ENCODE data around the gene STRAP.
"Not testable (repeated sequence)": the region's sequence is repeated elsewhere in the genome, so short reads cannot be mapped to it uniquely, and the experiment has no call there.

The STRAP gene

GRCh38 chr12:15919418-15919817, 37.2 kb downstream of the STRAP start:
- no peak for DNase-seq (ENCODE audit: extremely low read depth in 1 of 2, low read depth in 1 of 2)

- no peak for DNase-seq (ENCODE audit: extremely low read depth in 1 of 2, low read depth in 1 of 2)
Observed at GRCh38 chr12:15924956-15925355, 42.8 kb downstream of the STRAP start.

DNA sequence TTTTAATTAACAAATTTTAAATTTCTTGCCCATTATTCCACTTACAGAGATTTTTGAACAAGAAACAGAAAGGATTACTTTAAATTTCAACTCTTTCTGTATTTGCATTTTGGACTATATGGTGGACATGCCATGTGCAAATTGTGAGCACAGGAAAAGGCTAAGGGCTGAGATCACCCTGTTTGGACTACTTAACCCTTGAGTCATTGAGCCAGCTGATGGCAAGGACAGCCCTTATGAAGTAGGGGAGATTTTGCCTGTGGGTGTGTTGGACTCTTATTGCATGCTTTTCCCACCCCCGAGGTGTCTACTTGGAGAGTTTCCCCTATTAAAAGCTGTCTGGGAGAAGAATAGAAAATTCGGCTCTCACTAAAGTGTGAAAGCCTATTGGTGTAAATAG, 46.2 kb downstream of the STRAP start:
- no peak for DNase-seq (ENCODE audit: extremely low read depth in 1 of 2, low read depth in 1 of 2)

- DNase-seq (ENCODE audit: extremely low read depth in 1 of 2, low read depth in 1 of 2) = no peak
Observed at GRCh38 chr12:15928870-15929571, 46.8 kb downstream of the STRAP start.

DNA sequence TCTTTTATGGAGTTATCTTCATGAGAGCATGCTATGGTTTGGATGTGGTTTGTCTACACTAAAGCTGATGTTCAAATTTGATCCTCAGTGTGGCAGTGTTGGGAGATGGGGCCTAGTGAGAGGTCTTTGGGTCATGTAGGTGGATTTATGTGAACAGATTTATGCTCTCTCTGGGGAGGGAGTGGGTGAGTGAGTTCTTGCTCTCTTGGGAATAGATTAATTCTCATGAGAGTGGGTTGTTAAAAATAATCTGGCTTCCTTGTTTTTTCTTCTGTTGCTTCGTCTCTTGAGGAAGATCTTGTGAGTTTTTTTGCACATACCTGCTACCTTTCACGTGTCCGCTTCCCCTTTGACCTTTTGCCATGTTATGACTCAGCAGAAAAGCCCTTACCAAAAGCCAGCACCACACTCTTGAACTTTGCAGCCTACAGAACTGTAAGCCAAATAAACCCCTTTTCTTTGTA, 49.4 kb downstream of the STRAP start:
- no peak for DNase-seq (ENCODE audit: extremely low read depth in 1 of 2, low read depth in 1 of 2)

- DNase-seq (ENCODE audit: extremely low read depth in 1 of 2, low read depth in 1 of 2) = no peak
Observed at GRCh38 chr12:15932327-15932726, 50.1 kb downstream of the STRAP start.

DNA sequence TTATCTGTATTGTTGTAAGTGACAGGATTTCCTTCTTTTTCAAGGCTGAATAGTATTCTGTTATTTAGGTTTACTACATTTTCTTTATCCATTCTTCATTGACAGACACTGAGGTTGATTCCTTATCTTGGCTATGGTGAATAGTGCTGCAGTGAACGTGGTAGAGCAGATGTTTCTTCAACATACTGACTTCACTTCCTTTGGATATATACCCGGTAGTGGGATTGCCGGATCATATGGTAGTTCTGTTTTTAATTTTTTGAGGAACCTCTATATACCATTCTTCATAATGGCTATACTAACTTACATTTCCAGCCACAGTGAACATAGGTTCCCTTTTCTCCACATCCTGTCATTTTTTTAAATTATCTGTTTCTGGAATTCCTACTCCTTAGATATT, 50.8 kb downstream of the STRAP start:
- no peak for DNase-seq (ENCODE audit: extremely low read depth in 1 of 2, low read depth in 1 of 2)

- no peak for DNase-seq (ENCODE audit: extremely low read depth in 1 of 2, low read depth in 1 of 2)
Observed at GRCh38 chr12:15933751-15934150, 51.6 kb downstream of the STRAP start.

GRCh38 chr12:15936751-15937150, 54.6 kb downstream of the STRAP start:
- no peak for DNase-seq (ENCODE audit: extremely low read depth in 1 of 2, low read depth in 1 of 2)

GRCh38 chr12:15937902-15938301, 55.7 kb downstream of the STRAP start:
- no peak for DNase-seq (ENCODE audit: extremely low read depth in 1 of 2, low read depth in 1 of 2)

DNA sequence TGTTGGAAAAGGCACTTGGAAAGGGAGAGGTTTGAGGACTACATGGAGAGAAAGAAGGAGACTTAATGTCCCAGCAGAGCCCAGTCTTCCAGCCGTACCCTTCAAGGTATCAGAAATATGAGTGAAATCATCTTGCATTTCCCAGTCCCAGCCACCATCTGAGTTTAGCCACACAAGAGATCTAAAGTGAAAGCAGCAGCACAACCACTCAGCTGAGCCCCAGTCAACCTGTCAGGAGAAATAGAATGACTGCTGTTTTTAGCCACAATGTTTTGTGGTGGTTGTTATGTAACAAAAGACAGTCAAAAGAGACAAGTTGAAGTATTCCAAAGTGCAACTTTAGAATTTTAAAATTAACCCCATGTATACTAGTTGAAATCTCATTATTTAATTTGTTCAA, 56.9 kb downstream of the STRAP start:
- no peak for DNase-seq (ENCODE audit: extremely low read depth in 1 of 2, low read depth in 1 of 2)

DNA sequence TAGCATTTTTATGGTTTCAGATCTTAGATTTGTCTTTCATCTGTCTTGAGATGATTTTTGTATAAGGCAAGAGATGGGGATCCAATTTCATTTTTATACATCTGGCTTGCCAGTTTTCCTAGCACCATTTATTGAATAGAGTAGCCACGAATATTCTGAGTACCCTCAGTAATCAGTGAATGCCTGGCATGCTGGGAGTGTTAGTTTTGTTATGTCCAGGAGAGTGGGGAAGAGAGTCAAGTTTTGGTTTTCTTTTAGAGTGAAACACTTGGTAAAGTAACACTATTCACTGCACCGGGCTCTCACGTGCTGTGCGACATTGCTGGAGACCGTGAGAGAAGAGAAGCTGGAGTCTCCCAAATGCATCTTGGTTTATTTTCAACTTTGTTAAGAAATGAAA, 60.3 kb downstream of the STRAP start:
- no peak for DNase-seq (ENCODE audit: extremely low read depth in 1 of 2, low read depth in 1 of 2)

- not testable (repeated sequence) for DNase-seq (ENCODE audit: extremely low read depth in 1 of 2, low read depth in 1 of 2)
Observed at GRCh38 chr12:15943519-15943918, 61.3 kb downstream of the STRAP start.

GRCh38 chr12:15948461-15948860, 66.3 kb downstream of the STRAP start:
- DNase-seq (ENCODE audit: extremely low read depth in 1 of 2, low read depth in 1 of 2) = not testable (repeated sequence)
